Brain microvascular endothelial cell (primary cell): ENCODE data around the gene TFAP2E.
A peak's percentile ranks its signal among the peaks of the same experiment; 100 is the strongest.

Experiments used
- DNase-seq: peaks from one replicate; pipeline ENCODE4 v3.0.0-alpha.2; 2020
- H3K27ac ChIP-seq: fragments of 250-450 bp; sonication (Bioruptor Pico); 2 replicates; pipeline ENCODE4 v1.5.1; 2020; ENCODE audit warnings: mild to moderate bottlenecking, moderate library complexity
- H3K27me3 ChIP-seq: fragments of 250-450 bp; sonication (Bioruptor Pico); replicated peaks from 2 replicates; pipeline ENCODE4 v1.5.1; 2020; ENCODE audit warnings: mild to moderate bottlenecking
- H3K36me3 ChIP-seq: fragments of 250-450 bp; sonication (Bioruptor Pico); replicated peaks from 2 replicates; pipeline ENCODE4 v1.5.1; 2020; ENCODE audit warnings: mild to moderate bottlenecking
- H3K4me3 ChIP-seq: 2 replicates; pipeline ENCODE4 v1.5.1; 2011; ENCODE audit warnings: low read depth, mild to moderate bottlenecking, control low read depth, low read length, moderate library complexity
- in situ Hi-C: cut with HindIII; loops from 2 replicates; pipeline ENCODE4 v1.10.0; 2017; ENCODE audit warnings: low sequenced_read_pairs, low pct_ligation_motif_present
- TF ChIP-seq, protein P1 (sequence below): IDR thresholded peaks from 2 replicates; pipeline ENCODE4 v1.5.1; 2011; ENCODE audit warnings: low read depth, mild to moderate bottlenecking, moderate library complexity, low read length, control low read depth, inconsistent platforms; ENCODE audit errors: missing control alignments

TFAP2E gene

DNA sequence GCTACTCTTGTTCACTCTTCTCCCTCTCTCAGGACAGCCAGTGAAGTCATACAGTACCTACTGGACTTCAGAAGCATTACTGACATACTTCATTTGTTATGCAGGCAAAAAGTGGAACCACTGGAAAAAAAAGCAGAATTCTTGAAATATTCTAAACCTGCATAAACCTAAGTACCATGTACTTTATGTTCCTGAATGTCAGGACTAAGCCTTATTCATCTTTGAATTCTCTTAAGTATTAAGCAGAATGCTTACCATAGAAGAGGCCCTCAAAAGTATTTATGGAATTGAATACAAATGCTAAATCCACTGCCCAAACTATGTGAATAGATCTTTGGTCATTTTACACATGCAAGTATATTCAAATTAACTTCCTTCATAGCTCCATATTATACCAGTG, 60.4 kb downstream of the TFAP2E start:
- H3K36me3 ChIP-seq, result peaks cover 66% of the 10 kb centered on the region
- no peak for DNase-seq

DNA sequence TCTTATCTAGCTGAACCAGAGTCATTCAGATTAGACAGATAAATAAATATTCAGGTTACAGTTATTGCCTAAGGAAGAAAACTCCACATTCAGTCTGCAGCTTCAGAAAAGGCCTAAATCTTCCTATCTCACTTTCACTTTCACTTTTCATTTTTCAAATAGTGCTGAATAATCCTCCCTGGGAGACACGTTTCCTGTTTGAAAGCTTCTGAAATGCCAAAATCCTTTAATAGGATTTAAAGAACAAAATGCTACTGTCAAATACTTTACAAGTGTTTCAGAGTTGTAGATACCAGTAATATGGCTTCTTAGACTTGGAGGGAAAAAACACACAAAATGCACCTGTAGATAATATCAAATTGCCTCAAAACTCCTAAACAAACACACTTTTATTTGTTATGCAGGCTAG, 64.3 kb downstream of the TFAP2E start:
- DNase-seq, result no peak
- peaks cover 32% of the 10 kb centered on the region for H3K36me3 ChIP-seq
- peak overlapping the region; percentile 47 for H3K4me3 ChIP-seq
- in situ Hi-C loops, result no loop called here
- peak overlapping the region; percentile 76 for H3K27ac ChIP-seq
- TF ChIP-seq, protein P1, sequence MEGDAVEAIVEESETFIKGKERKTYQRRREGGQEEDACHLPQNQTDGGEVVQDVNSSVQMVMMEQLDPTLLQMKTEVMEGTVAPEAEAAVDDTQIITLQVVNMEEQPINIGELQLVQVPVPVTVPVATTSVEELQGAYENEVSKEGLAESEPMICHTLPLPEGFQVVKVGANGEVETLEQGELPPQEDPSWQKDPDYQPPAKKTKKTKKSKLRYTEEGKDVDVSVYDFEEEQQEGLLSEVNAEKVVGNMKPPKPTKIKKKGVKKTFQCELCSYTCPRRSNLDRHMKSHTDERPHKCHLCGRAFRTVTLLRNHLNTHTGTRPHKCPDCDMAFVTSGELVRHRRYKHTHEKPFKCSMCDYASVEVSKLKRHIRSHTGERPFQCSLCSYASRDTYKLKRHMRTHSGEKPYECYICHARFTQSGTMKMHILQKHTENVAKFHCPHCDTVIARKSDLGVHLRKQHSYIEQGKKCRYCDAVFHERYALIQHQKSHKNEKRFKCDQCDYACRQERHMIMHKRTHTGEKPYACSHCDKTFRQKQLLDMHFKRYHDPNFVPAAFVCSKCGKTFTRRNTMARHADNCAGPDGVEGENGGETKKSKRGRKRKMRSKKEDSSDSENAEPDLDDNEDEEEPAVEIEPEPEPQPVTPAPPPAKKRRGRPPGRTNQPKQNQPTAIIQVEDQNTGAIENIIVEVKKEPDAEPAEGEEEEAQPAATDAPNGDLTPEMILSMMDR, result no peak
- H3K27me3 ChIP-seq, result no peaks in the 10 kb centered on the region

More for the DNA sequence above, 60.4 kb downstream of the TFAP2E start:
- H3K27ac ChIP-seq, result no peak overlapping the region
- TF ChIP-seq, protein P1, result no peak
- H3K4me3 ChIP-seq, result no peak overlapping the region
- in situ Hi-C loops, result no loop called here
- no peaks in the 10 kb centered on the region for H3K27me3 ChIP-seq

DNA sequence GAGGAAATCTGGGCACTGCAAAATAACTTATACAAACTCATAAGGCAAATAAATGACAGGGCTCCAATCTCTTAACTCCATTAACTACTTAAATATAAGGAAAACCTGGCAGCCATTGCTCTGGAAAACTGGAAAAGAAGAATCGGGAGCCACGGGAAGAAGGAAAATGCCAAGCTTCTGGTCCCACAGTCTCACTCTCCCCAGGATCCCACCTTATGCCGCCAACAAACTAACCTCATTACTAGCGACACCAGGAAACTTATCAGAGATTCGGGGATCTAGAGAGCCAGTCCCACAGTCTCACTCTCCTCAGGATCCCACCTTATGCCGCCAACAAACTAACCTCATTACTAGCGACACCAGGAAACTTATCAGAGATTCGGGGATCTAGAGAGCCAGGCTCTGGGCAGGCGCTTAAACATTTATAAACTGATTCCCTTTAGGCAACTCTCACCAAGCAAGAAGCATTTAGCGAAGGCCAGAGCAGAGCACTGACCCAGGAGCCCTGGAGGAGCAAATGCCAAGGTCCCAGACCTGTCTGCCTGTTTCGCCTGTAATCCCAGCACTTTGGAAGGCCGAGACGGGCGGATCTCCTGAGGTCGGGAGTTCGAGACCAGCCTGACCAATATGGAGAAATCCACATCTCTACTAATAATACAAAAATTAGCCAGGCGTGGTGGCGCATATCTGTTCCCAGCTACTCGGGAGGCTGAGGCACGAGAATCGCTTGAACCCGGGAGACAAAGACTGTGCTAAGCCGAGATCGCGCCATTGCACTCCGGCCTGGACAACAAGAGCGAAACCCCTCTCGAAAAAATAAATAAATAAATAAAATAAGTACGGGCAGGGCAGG, 67.5 kb downstream of the TFAP2E start:
- peaks cover 3% of the 10 kb centered on the region for H3K27me3 ChIP-seq
- in situ Hi-C loops, result no loop called here
- H3K36me3 ChIP-seq, result peaks cover 3% of the 10 kb centered on the region
- DNase-seq, result no peak
- peak overlapping the region; percentile 99 for H3K4me3 ChIP-seq
- TF ChIP-seq, protein P1, result no peak
- peak overlapping the region; percentile 89 for H3K27ac ChIP-seq

DNA sequence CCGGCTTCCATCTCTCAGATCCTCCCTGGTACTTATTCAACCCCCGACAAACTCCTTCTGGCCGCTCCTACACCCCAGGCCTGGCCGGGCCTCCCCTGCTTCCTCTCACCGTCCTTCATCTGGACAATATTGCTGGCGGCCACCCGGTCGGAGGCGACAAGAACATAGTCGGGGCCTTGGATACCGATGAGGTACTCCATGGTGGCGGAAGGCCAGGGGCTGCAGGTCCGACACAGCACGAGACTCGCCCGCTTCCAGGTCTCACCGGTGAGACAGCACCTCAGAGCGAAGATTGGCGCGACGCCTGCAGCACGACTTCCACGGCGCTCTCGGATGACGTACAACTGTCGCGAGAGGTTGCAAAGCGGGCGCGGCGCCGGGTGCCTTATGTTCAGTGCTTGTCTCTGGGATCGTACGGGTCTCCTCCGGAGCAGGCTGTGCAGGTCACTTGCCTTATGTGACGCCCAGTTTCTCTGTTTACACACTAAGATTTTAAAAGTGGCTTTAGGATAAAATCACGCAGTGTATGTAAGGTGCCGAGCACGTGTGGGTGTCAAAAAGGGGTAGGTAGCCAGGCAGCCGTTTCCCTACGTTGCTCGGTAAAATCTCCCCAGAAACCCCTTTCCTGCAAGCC, 68.2 kb downstream of the TFAP2E start, which contains the start of gene PSMB2:
PSMB2 (minus strand) TSS at position 294 of the 634 bp plus-strand sequence; CDS start at position 200, 94 bp downstream.
- in situ Hi-C loops, result no loop called here
- no peaks in the 10 kb centered on the region for H3K36me3 ChIP-seq
- H3K27me3 ChIP-seq, result peaks cover 6% of the 10 kb centered on the region
- TF ChIP-seq, protein P1, result no peak
- peak; percentile 97 for DNase-seq
- peak within 1 kb of the TSS; percentile 99 for H3K4me3 ChIP-seq
- H3K27ac ChIP-seq, result peak within 1 kb of the TSS; percentile 89

DNA sequence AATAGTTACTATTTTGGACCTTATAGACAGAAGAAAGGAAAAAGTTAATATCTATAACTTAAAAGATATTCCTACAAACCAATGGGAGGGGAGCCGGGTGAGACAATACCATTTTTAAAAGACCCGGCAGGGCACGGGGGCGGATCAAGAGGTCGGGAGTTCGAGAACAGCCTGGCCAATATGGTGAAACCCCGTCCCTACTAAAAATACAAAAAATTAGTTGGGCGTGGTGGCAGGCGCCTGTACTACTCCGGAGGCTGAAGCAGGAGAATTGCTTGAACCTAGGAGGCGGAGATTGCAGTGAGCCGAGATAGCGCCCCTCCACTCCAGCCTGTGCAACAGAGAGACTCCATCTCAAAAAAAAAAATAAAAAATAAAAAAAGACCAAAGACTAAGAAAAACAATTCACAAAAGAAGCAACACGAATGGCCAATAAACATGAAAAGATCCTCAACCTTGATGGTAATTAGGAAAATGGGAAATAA, 69.4 kb downstream of the TFAP2E start:
- Histone ChIP-seq H3K27ac (peak overlapping the region; percentile 18), H3K27me3 (peaks cover 6% of the 10 kb centered on the region), H3K36me3 (no peaks in the 10 kb centered on the region), H3K4me3 (peak overlapping the region; percentile 99)
- TF ChIP-seq, protein P1, result no peak
- in situ Hi-C loops, result no loop called here
- DNase-seq, result peak; percentile 4
